RWPE1 (cell line): ENCODE results near the gene PIH1D1.

Source experiments
- CTCF ChIA-PET: fragments of 350-600 bp; sonication (Branson Sonifier 250); formaldehyde crosslinking; extraction: SDS; loops from one replicate; lab custom pipeline; 2021; lab: Yijun Ruan, JAX
- POLR2A ChIA-PET: fragments of 400-600 bp; formaldehyde crosslinking; extraction: SDS; loops from one replicate; lab custom pipeline; 2020; ENCODE audit warnings: antibody characterized with exemption; ENCODE audit not compliant: low non-redundant PET; lab: Yijun Ruan, JAX
- DNase-seq: peaks from one replicate; pipeline ENCODE4 v3.0.0; 2012; ENCODE audit warnings: low spot score
- H3K27ac ChIP-seq: fragments of 450-650 bp; 2 replicates; pipeline ENCODE4 v1.5.1; 2017
- CTCF ChIP-seq: fragments of 450-650 bp; conservative IDR thresholded peaks from 2 replicates; pipeline ENCODE4 v1.5.1; 2017; ENCODE audit warnings: low read depth, mild to moderate bottlenecking

The PIH1D1 gene

GRCh38 chr19:49451430-49452181 lies at the start of gene PIH1D1:
TSS of gene PIH1D1 (minus strand) at chr19:49451814. CDS start at chr19:49451574, 240 bp downstream.
- ChIA-PET CTCF (interaction anchor here (0.5 to 0.8 kb wide), 2 partner anchors 8 to 151 kb away, joined by 3 read pairs; no protein-coding TSS in a partner anchor), POLR2A (interaction anchor here (0.6 to 1.5 kb wide), 6 partner anchors 22 to 220 kb away, joined by 3 to 6 read pairs (median 4); partner anchors contain the start of gene FLT3LG)
- TF ChIP-seq CTCF: no peak
- peak within 1 kb of the TSS; percentile 98 for H3K27ac ChIP-seq
- peak; percentile 93 for DNase-seq

GRCh38 chr19:49499030-49499670 lies 47.5 kb upstream of the PIH1D1 start:
- POLR2A ChIA-PET: no interaction called here
- CTCF ChIA-PET: interaction anchor here (0.6 to 1.5 kb wide), 3 partner anchors 48 to 349 kb away, joined by 4 to 5 read pairs (median 4); no protein-coding TSS in a partner anchor
- no peak for TF ChIP-seq CTCF
- no peak for DNase-seq
- peak overlapping the region; percentile 96 for H3K27ac ChIP-seq

GRCh38 chr19:49498475-49498874 lies 46.9 kb upstream of the PIH1D1 start:
- ChIA-PET CTCF (interaction anchor here (0.6 to 1.5 kb wide), 2 partner anchors 48 to 439 kb away, joined by 3 to 5 read pairs; no protein-coding TSS in a partner anchor), POLR2A (no interaction called here)
- DNase-seq: no peak
- peak overlapping the region; percentile 96 for H3K27ac ChIP-seq
- TF ChIP-seq CTCF: no peak

GRCh38 chr19:49497789-49498103 lies 46.1 kb upstream of the PIH1D1 start:
- CTCF ChIA-PET: interaction anchor here (0.6 kb wide), 1 partner anchor 1468 kb away, joined by 3 read pairs; no protein-coding TSS in a partner anchor
- DNase-seq: no peak
- POLR2A ChIA-PET: no interaction called here
- H3K27ac ChIP-seq: peak overlapping the region; percentile 96
- no peak for TF ChIP-seq CTCF

- ChIA-PET CTCF (interaction anchor here (0.6 kb wide), 1 partner anchor 1468 kb away, joined by 3 read pairs; no protein-coding TSS in a partner anchor), POLR2A (interaction anchor here (0.9 kb wide), 1 partner anchor 49 kb away, joined by 7 read pairs; no protein-coding TSS in a partner anchor)
- H3K27ac ChIP-seq: peak overlapping the region; percentile 96
- no peak for TF ChIP-seq CTCF
- peak; percentile 56 for DNase-seq
These were observed 45.6 kb upstream of the PIH1D1 start for GRCh38 chr19:49497047-49497788.

GRCh38 chr19:49496574-49497008 lies 45.0 kb upstream of the PIH1D1 start:
- H3K27ac ChIP-seq: peak overlapping the region; percentile 96
- POLR2A ChIA-PET: interaction anchor here (0.9 kb wide), 1 partner anchor 50 kb away, joined by 7 read pairs; no protein-coding TSS in a partner anchor
- no peak for TF ChIP-seq CTCF
- CTCF ChIA-PET: no interaction called here
- DNase-seq: no peak
